Eye (tissue), 1 donor: ENCODE measurements around the gene DAGLB.
"Not testable (repeated sequence)": the region's sequence is repeated elsewhere in the genome, so short reads cannot be mapped to it uniquely, and the experiment has no call there.

Source experiments
- DNase-seq: peaks from one replicate; pipeline ENCODE4 v3.0.0-alpha.2; 2015

DAGLB gene

GRCh38 chr7:6394114-6394513, 53.6 kb downstream of the DAGLB start:
- no peak for DNase-seq

- no peak for DNase-seq
Measured at GRCh38 chr7:6393667-6394056, 54.1 kb downstream of the DAGLB start.

GRCh38 chr7:6392712-6393666, 54.8 kb downstream of the DAGLB start:
- DNase-seq: no peak

- DNase-seq: no peak
Measured at GRCh38 chr7:6389728-6390127, 58.0 kb downstream of the DAGLB start.

- DNase-seq: no peak
Measured at GRCh38 chr7:6387734-6388294, 59.9 kb downstream of the DAGLB start.

- no peak for DNase-seq
Measured at GRCh38 chr7:6386779-6387178, 61.0 kb downstream of the DAGLB start.

- no peak for DNase-seq
Measured at GRCh38 chr7:6385909-6386560, 61.7 kb downstream of the DAGLB start.

- peak; percentile 61 for DNase-seq
Measured at GRCh38 chr7:6385110-6385781, 62.5 kb downstream of the DAGLB start.

- DNase-seq: no peak
Measured at GRCh38 chr7:6384327-6384726, 63.4 kb downstream of the DAGLB start.

- DNase-seq: no peak
Measured at GRCh38 chr7:6382817-6383216, 64.9 kb downstream of the DAGLB start.

GRCh38 chr7:6381846-6382245, 65.9 kb downstream of the DAGLB start:
- not testable (repeated sequence) for DNase-seq

GRCh38 chr7:6380310-6381095, 67.3 kb downstream of the DAGLB start:
- no peak for DNase-seq

GRCh38 chr7:6379886-6380285, 67.9 kb downstream of the DAGLB start:
- no peak for DNase-seq

- DNase-seq: not testable (repeated sequence)
Measured at GRCh38 chr7:6378556-6378955, 69.2 kb downstream of the DAGLB start.

- no peak for DNase-seq
Measured at GRCh38 chr7:6376820-6377219, 70.9 kb downstream of the DAGLB start.

- DNase-seq: peak; percentile 67
Measured at GRCh38 chr7:6375348-6376101, 72.2 kb downstream of the DAGLB start.

- no peak for DNase-seq
Measured at GRCh38 chr7:6367701-6368211, 80.0 kb downstream of the DAGLB start.

- DNase-seq: no peak
Measured at GRCh38 chr7:6365451-6365850, 82.3 kb downstream of the DAGLB start.

GRCh38 chr7:6360841-6361240, 86.9 kb downstream of the DAGLB start:
- DNase-seq: no peak

- DNase-seq: no peak
Measured at GRCh38 chr7:6359734-6360133, 88.0 kb downstream of the DAGLB start.
